Endothelial cell (in vitro differentiated cells): Measurements from ENCODE around the gene SKAP2. TPM values are rescaled to one million over a fixed set of nuclear protein-coding genes. Genes with fewer than 3 reads are reported as not detected.

Experiments used
- DNase-seq: peaks from one replicate; pipeline ENCODE4 v3.0.0; 2021; ENCODE audit warnings: low spot score
- H3K27ac Mint-ChIP-seq: one replicate; pipeline ENCODE4 v1.8.0; 2021; ENCODE audit warnings: mixed read lengths, inconsistent platforms; ENCODE audit not compliant: unreplicated experiment
- H3K27me3 Mint-ChIP-seq: one replicate; pipeline ENCODE4 v1.8.0; 2021; ENCODE audit warnings: mild to moderate bottlenecking, moderate library complexity, mixed read lengths, inconsistent platforms; ENCODE audit not compliant: unreplicated experiment
- H3K36me3 Mint-ChIP-seq: one replicate; pipeline ENCODE4 v1.8.0; 2021; ENCODE audit warnings: mild to moderate bottlenecking, low read depth, mixed read lengths, inconsistent platforms; ENCODE audit not compliant: unreplicated experiment
- H3K4me1 Mint-ChIP-seq: one replicate; pipeline ENCODE4 v1.8.0; 2021; ENCODE audit warnings: mild to moderate bottlenecking, mixed read lengths, inconsistent platforms; ENCODE audit not compliant: unreplicated experiment
- H3K4me3 Mint-ChIP-seq: one replicate; pipeline ENCODE4 v1.8.0; 2021; ENCODE audit warnings: mild to moderate bottlenecking, mixed read lengths, inconsistent platforms; ENCODE audit not compliant: unreplicated experiment
- H3K9me3 Mint-ChIP-seq: one replicate; pipeline ENCODE4 v1.8.0; 2021; ENCODE audit warnings: mixed read lengths, inconsistent platforms; ENCODE audit not compliant: unreplicated experiment
- total RNA-seq: library from RNA; stranded (reverse); fragmentation: NEBNext Ultra II Directional; extraction: Animal tissue kit (Norgen Biotek cat#: 25700); gene quantifications from one replicate; pipeline ENCODE4 v1.2.1, GENCODE V29; 2021; ENCODE audit not compliant: unreplicated experiment
- TF ChIP-seq, protein P1 (sequence below): fragments of 200-600 bp; sonication (generic); IDR thresholded peaks from one replicate; pipeline ENCODE4 v1.5.0; 2021; ENCODE audit warnings: antibody characterized with exemption; ENCODE audit not compliant: unreplicated experiment

SKAP2 gene
- total RNA-seq, 1 donor from 2014 or later = 24.7 TPM

DNA sequence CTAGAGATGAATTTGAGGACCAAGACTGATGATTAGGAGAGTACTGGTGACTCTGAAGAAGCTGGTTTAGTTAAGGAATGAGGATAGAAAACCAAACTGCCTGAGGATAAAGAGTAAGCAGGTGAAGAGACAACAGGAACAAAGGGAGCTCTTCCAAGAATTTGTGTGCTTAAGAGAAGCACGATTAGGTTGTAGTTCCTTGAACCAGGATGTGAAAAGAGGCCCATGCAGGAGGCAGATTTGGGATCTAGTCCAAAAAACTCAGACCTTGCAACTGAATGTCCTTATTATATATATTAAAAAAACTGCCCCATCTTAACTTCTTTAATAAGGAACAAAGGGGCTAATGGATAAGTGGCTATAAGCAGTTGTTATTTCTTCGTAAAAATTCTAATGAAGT is 150.4 kb downstream of the SKAP2 start:
- TF ChIP-seq, protein P1, sequence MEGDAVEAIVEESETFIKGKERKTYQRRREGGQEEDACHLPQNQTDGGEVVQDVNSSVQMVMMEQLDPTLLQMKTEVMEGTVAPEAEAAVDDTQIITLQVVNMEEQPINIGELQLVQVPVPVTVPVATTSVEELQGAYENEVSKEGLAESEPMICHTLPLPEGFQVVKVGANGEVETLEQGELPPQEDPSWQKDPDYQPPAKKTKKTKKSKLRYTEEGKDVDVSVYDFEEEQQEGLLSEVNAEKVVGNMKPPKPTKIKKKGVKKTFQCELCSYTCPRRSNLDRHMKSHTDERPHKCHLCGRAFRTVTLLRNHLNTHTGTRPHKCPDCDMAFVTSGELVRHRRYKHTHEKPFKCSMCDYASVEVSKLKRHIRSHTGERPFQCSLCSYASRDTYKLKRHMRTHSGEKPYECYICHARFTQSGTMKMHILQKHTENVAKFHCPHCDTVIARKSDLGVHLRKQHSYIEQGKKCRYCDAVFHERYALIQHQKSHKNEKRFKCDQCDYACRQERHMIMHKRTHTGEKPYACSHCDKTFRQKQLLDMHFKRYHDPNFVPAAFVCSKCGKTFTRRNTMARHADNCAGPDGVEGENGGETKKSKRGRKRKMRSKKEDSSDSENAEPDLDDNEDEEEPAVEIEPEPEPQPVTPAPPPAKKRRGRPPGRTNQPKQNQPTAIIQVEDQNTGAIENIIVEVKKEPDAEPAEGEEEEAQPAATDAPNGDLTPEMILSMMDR = no peak
- no peak overlapping the region for H3K27ac Mint-ChIP-seq
- H3K9me3 Mint-ChIP-seq = no peaks in the 10 kb centered on the region
- H3K27me3 Mint-ChIP-seq = no peaks in the 10 kb centered on the region
- DNase-seq = no peak
- peaks cover 11% of the 10 kb centered on the region for H3K4me1 Mint-ChIP-seq
- no peaks in the 10 kb centered on the region for H3K36me3 Mint-ChIP-seq
- no peak overlapping the region for H3K4me3 Mint-ChIP-seq

DNA sequence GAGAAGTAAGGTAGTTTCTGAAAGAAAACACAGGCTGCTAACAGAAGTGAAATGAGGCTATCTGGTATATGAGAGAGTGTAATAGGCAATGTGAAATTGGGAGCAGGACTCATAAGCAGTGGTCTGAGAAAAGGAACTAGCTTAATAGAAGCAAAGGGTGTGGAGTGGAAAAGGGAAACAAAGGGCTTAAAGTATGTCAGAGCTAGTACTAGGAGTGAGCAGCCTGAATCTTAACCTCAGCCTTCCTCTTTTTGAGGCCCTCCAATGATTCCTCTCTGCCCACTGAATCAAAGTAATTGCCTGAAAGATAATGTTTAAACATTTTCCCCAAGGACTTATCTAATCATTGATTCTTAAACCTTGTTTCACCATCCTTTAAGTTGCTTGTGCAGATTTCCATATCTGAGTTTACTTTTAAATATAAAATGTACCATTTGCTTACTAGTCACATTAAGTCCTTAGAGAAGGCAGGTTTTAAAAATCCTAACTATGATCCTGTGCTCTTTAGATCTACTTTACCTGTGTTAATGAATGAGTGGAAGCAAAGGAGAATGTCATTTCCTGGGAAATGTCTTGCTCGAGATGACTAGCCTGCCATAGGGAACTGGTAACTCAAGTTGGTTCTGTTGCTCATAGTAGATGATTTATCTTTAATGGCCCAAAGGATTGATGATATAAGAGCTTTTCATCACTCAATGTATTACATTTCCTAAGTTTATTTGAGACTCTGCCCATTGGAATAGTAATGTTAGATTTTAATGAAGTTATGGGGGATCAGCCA is 155.0 kb downstream of the SKAP2 start:
- Mint-ChIP-seq H3K36me3 (no peaks in the 10 kb centered on the region), H3K27ac (no peak overlapping the region), H3K4me1 (peaks cover 18% of the 10 kb centered on the region), H3K9me3 (no peaks in the 10 kb centered on the region), H3K27me3 (no peaks in the 10 kb centered on the region), H3K4me3 (no peak overlapping the region)
- no peak for DNase-seq
- TF ChIP-seq, protein P1 = no peak

DNA sequence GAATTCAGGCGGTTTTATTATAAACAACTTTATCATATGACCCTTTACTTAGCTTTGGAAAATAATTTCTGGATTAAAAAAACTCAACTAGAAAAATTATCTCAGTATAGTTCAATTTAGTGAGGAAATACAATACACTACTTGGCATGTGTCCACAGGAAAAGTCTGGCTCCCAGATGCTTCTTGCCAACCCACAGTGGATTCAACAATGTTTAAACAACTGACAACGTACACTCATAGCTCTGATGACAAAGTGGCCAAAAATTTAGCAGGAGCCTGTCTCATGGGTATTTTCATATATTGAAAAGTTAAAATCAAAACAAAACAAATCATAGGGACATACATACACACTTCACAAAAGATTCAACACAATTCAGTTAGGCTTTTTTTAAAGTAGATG is 158.8 kb downstream of the SKAP2 start:
- TF ChIP-seq, protein P1 = no peak
- Mint-ChIP-seq H3K9me3 (no peaks in the 10 kb centered on the region), H3K27me3 (no peaks in the 10 kb centered on the region), H3K36me3 (no peaks in the 10 kb centered on the region), H3K4me3 (no peak overlapping the region), H3K4me1 (peaks cover 18% of the 10 kb centered on the region), H3K27ac (no peak overlapping the region)
- DNase-seq = no peak

DNA sequence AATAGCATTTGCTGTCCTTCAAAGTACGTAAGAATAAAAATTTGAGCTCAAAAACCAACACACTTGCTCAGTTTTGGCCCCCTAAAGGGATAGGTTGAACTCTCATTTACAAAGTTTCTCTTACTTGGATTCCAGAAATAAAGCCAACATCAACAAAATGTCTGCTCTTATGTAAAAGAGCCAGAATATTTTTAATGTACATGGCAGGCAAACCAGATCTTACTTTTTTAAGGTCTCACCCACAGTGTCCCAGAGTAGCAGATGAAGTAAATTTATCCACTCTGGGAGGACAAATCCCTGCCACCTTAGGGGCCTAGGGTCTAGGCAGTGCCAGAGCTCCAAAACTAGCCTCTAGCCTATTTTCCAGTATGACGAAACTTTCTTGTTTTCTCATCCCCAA is 159.6 kb downstream of the SKAP2 start:
- DNase-seq = no peak
- H3K9me3 Mint-ChIP-seq = no peaks in the 10 kb centered on the region
- TF ChIP-seq, protein P1 = no peak
- no peaks in the 10 kb centered on the region for H3K36me3 Mint-ChIP-seq
- peaks cover 17% of the 10 kb centered on the region for H3K4me1 Mint-ChIP-seq
- no peaks in the 10 kb centered on the region for H3K27me3 Mint-ChIP-seq
- no peak overlapping the region for H3K27ac Mint-ChIP-seq
- H3K4me3 Mint-ChIP-seq = no peak overlapping the region

DNA sequence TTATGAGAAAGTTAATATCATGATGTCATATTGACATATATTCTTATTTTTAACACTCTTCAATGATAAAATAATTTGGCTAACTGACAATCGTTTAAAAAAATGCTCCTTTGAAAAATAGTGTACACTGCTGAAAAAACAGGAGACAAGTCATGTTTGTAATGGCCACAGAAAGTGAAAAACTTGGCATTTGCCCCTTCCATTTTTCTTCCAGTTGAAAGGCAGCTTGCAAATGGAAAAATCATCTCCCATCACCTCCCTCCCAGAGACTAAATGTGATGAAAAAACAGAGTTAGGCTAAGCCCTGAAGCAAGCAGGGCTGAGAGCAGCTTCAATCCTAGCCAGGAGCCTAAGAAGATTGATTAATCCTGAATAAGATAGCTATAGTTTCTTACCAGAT is 160.4 kb downstream of the SKAP2 start:
- no peak for DNase-seq
- Mint-ChIP-seq H3K4me3 (no peak overlapping the region), H3K4me1 (peaks cover 10% of the 10 kb centered on the region), H3K27ac (no peak overlapping the region), H3K9me3 (no peaks in the 10 kb centered on the region), H3K27me3 (no peaks in the 10 kb centered on the region), H3K36me3 (no peaks in the 10 kb centered on the region)
- TF ChIP-seq, protein P1 = no peak
